GM18870 (cell line): ENCODE measurements around the gene PRKAA1.
"Not testable (repeated sequence)": the region's sequence is repeated elsewhere in the genome, so short reads cannot be mapped to it uniquely, and the experiment has no call there.

Source experiments
- ATAC-seq: cut with Tn5 transposase; IDR thresholded peaks from one replicate; pipeline ENCODE4 v1.9.1; 2021; ENCODE audit warnings: moderate library complexity; ENCODE audit not compliant: unreplicated experiment

The PRKAA1 gene

DNA sequence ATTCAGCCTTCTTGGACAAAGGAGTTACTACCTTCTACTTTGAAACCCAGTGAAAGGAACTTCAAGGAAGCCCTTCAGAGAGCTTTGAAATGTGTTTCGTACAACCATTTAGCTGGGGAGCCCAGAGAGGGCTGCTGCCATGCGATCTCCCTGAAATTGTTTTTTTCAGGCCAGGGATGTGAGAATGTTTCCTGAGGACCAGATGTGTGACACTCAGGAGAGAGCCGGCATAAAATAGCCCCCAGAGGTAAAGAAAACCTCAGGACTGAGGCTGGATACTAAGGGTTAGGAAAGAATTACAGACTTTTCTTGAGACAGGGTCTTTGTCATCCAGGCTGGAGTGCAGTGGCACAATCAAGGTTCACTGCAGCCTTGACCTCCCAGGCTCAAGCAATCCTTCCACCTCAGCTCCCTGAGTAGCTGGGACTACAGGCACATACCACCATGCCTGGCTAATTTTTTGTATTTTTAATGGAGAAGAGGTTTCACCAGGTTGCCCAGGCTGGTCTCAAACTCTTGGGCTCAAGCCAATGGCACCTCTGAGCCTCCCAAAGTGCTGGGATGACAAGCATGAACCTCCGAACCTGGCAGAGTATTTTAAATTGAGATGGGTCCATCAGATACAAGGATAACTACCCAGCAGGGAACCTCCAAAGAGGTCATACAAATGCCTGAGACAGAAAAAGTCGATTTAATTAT, 28.5 kb upstream of the PRKAA1 start:
- no peak for ATAC-seq

GRCh38 chr5:40825461-40826043, 27.4 kb upstream of the PRKAA1 start:
- not testable (repeated sequence) for ATAC-seq

DNA sequence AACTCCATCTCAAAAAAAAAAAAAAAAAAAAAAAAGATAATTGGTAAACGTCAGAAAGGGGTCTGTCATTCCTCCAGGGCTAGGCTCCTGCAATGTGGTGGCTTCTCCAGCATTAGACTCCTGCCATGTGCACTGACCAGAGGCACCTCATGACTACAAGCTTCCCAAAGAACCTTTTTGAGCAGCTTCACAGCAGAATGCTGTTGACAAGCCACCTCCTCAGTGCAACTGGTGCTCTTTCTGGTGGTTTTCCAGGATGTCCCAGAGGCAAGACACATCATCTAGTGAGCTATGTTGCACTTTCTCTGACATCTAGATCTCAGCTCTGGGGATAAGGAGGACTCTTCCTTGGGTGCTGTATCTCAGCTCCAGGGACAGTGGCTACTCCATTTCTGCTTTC, 25.3 kb upstream of the PRKAA1 start:
- no peak for ATAC-seq

DNA sequence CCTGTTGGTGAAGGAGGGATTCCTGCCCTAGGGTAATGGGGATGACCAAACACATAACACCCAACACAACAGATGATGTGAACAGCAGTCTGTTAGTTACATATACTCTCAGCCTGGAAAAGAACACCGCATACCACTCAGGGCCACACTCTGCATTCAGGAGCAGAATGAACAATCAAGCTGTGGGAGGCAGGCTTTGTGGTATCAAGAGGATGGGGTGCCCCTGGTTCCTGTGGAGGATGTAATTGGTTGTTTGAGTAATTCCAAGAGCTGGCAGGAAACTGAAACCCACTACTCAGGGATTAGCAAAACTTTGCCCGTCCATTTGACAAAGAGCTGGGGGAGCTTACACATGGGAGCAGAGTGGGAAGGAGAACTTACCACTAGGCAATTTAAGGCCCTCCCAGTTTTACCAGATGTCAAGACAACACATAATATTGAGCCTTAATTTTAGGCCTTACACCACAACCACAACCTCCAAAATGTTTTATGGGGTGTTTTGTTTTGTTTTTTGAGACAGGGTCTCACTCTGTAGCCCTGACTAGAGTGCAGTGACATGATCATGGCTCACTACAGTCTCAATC, 15.6 kb upstream of the PRKAA1 start:
- ATAC-seq: no peak

GRCh38 chr5:40812125-40812524, 14.0 kb upstream of the PRKAA1 start:
- ATAC-seq: no peak

DNA sequence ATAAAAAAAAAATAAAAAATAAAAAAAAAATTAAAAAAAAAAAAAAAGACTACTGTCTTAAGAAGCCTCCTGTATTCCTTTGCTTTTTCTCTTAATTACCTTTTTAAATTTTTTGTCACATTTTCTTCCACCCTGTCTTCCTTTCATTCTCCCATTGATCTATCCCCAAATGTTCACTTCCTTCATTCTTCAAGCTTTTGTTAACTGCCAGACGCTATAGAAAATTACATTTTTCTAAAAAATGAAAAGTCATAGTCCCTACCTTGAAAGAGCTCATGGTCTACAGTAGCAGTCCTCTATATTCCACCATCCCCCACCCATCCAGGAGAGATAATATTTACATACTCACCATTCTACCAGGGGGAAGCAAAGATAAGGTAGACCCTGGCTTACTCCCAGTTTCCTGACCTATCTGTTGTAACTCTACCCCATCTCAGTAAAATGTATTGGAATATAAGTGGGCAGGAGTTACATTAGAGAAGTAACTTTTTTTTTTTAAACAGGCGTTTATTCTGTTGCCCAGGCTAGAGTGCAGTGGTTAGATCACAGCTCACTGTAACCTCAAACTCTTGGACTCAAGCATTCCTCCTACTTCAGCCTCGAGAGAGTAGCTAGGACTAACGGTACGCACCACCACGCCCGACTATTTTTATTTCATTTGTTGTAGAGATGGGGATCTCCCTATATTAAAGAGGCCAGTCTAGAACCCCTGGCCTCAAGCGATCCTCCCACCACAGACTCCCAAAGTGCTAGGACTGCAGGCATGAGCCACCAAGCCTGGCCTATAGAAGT, 3.8 kb upstream of the PRKAA1 start:
- ATAC-seq: no peak

DNA sequence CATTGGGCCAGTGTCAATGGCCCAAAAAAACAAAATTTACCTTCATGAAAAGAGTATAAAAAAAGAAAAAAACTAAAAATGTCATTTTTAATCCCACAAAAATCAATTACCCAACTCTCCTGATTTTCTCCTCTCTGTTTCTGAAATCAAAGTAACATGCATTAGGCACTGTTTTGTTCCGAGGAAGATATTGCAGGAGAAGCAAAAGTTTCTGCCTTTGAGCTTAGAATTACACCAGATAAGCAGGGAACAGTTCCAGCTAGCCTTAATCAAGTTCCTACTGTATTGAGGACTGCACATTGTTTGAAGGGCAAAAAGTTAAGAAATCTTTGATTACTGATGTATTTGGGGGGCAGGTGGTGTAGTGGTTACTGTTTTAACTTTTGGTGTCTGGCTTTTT, 1.1 kb upstream of the PRKAA1 start:
- ATAC-seq: no peak

GRCh38 chr5:40798801-40799210, 632 bp upstream of the PRKAA1 start:
- no peak for ATAC-seq

- ATAC-seq: peak; percentile 52
Measured at GRCh38 chr5:40797273-40798011, 732 bp downstream of the PRKAA1 start.

- no peak for ATAC-seq
Measured at GRCh38 chr5:40796487-40796889, 1.7 kb downstream of the PRKAA1 start.

GRCh38 chr5:40794877-40795276, 3.3 kb downstream of the PRKAA1 start:
- ATAC-seq: not testable (repeated sequence)

DNA sequence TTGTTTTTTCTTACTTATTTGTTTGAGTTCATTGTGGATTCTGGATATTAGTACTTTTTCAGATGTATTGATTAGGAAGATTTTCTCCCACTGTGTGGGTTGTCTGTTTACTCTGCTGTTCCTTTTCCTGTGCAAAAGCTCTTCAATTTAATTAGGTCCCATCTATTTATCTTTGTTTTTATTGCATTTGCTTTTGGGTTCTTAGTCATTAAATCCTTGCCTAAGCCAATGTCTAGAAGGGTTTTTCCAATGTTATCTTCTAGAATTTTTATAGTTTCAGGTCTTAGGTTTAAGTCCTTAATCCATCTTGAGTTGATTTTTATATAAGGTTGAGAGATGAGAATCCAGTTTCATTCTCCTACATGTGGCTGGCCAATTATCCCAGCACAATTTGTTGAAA, 3.8 kb downstream of the PRKAA1 start:
- ATAC-seq: not testable (repeated sequence)

DNA sequence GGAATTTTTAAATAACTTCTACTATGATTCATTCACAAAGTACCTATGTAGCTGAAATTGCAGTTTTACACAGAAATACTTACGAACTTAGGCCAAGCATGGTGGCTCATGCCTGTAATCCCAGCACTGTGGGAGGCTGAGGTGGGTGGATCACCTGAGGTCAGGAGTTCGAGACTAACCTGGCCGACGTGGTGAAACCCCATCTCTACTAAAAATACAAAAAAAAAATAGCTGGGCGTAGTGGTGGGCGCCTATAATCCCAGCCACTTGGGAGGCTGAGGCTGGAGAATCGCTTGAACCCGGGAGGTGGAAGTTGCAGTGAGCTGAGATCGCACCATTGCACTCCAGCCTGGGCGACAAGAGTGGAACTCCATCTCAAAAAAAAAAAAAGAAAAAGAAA, 5.5 kb downstream of the PRKAA1 start:
- ATAC-seq: not testable (repeated sequence)

- no peak for ATAC-seq
Measured at GRCh38 chr5:40791715-40792139, 6.4 kb downstream of the PRKAA1 start.

GRCh38 chr5:40790947-40791593, 7.1 kb downstream of the PRKAA1 start:
- ATAC-seq: no peak

DNA sequence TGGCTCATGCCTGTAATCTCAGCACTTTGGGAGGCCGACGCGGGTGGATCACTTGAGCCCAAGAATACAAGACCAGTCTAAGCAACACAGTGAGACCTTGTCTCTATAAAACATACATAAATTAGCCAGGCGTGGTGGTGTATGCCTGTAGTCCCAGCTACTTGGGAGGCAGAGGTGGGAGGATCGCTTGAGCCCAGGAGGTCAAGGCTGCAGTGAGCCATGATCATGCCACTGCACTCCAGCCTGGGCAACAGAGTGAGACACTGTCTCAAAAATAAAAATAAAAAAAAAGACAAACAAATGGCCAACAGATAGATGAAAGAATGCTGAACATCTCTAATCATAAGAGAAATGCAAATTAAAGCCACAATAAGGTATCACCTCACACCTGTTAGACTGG, 9.2 kb downstream of the PRKAA1 start:
- not testable (repeated sequence) for ATAC-seq

- ATAC-seq: no peak
Measured at GRCh38 chr5:40787986-40788385, 10.2 kb downstream of the PRKAA1 start.

DNA sequence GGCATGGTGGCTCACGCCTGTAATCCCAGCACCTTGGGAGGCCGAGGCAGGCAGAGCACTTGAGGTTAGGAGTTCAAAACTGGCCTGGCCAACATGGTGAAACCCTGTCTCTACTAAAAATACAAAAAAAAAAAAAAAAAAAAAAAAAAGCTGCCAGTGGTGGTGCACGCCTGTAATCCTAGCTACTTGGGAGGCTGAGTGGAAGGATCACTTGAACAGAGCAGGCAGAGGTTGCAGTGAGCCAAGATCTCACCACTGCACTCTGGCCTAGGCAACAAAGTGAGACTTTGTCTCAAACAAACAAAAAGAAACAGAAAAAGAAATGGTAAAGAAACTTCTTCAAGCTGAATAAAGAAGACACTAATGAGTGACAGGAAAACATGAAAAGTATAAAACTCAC, 11.5 kb downstream of the PRKAA1 start:
- ATAC-seq: not testable (repeated sequence)

DNA sequence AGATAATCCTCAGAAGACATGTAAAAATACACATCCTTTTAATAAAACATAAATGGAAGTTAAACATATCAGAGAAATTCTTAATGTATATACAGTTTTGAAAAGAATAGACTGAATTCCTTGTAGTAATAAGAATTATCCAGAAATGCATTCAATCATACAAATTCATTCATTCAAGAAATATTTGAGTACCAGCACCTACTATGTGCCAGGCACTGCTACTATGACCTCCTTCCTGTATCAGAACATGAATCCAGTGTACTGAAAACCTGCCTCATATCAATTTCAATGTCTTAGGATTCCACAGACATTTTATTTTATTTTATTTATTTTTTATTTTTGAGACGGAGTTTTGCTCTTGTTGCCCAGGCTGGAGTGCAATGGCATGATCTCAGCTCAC, 13.3 kb downstream of the PRKAA1 start:
- ATAC-seq: no peak

DNA sequence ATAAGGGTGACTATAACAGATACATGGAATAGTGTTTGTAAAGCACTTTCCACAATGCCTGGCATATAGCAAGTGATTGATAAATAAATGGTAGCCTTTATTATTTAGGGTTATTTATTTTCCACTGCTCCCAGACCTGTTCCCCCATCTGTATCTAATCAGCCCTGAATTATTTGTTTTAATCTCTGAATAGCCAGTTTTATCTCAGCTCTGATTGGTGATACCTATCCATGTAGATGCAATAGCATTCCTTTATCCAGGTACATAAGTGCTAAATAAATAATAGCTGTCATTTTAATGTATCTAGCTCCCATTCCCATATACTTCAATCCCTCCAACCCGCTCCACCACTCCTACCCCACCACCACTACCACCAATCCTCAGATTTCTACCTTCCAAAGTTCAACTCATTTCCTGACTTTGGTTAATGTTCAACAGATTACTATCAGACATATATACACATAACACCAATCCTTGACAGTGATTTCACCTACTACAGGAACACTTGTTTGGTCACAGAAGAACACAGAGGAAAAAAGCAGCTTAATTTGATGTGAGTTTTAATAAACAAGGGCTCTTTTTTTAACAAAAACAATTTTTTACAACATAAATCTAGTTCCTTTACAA, 14.0 kb downstream of the PRKAA1 start:
- no peak for ATAC-seq
